Retina (tissue), 1 donor: ENCODE results near the gene PPRC1.

Experiments
- DNase-seq: peaks from one replicate; pipeline ENCODE4 v3.0.0-alpha.2; 2016

PPRC1 gene

DNA sequence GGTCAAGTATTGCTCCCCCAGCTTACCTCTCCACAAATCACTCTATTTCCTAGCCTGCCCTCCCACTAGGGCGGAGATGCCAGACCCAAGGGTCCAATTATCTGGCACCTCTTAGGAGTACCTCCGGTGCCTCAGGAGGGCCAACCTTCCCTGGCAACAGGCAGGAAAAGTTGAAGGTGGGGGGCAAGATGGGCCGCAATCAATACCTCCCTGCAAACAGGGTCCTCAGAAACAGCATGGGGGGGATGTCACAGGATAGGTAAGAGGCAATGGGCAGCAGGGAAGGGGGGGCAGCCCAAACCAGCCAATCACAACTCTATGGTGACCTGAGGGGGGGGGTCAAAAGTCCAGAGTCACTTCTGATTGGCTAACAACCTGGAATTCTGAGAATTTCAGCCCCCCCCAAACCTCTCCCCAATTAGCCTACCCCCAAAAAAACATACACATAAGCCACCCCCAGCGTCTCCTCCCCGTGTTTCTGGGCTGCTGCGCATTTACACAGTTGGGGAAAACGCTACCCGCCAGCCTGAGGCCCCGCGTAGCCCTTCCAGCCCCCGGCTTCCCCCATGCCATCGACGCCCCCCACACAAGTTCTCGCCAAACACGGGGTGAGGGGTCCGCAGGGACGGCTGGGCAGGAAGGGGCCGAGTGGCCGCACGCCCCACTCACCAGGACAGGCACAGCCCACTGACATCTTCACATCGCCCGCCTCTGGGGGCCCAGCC is 13.3 kb upstream of the PPRC1 start:
- peak; percentile 49 for DNase-seq

DNA sequence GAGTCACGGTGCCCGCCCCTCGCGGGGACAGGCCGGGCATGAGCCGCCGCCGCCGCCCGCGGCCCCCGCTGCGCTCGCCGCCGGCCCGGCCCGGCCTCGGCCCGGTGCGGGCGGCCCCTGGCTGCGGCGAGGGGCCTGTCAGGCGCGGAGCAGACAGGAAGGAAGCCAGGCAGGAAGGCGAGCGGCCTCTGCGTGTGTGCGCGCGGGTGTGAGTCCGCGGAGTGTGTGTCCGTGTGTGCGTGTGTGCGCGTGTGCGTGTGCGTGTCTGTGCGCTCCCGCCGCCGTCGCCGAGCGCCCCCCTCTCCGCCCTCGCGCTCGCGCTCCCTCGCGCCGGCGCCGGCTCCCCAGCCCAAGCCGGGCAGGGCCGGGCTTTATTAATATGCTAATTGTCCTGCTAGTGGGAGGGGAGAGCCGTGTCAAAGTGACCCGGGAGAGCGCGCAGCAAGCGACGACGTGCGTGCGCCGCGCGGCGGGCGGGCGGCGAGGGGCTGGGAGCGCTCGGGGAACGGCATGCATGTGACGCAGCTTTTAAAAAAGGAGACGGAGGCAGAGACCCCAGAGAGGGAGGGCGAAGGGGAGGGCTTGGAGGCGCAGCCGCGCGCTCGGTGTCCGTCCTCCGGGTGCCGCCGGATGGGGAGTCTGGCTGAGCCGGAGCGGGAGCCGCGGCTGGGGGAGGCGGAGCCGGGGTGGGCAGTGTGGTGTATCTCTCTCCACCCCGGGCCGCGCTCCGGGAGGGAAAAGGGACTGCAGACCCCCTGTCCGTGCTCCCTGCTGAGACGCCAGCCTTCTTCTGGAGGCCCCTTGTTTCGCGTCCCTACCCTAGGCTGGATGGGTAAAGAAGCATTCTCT is 12.5 kb upstream of the PPRC1 start, which contains the start of gene LDB1:
Gene LDB1, minus strand, starts transcription at position 227 of the 849 bp plus-strand sequence. CDS start 258 bp downstream, outside the sequence.
- DNase-seq: peak; percentile 94

DNA sequence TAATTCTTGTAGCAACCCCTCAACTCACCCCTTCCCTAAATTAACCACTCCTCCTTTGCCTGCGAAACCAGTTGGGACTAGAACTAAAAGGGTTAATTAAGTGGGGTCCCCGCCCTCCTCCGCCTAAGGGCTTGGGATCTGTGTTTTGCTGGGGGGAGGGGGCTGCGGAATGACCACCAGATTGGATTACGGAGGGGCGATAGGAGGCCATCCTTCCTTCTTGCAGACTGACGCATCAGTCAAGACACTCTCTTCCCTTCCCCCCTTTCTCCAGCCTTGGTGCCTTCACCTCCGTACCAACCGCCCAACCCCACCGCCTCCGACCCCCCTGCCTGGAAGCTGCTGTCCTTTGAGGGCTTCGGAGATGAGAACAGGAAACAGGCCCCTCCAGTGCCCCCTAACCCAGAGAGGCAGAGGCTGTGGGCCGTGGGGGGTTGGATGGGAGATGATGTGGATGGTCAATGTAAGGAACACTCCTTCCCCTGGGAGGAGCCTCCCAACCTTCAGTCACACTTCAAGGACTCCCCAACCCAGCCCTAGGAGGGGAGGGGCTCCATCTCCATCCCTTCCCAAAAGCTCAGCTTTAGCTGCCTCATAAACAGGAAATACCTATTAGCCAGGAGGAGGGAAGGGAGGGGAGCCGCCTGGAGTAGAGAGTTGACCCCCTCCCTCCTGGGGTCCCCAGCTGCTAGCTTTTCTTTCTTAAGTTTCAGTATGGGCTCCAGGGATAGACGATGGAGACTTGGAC is 11.7 kb upstream of the PPRC1 start:
- DNase-seq: no peak

DNA sequence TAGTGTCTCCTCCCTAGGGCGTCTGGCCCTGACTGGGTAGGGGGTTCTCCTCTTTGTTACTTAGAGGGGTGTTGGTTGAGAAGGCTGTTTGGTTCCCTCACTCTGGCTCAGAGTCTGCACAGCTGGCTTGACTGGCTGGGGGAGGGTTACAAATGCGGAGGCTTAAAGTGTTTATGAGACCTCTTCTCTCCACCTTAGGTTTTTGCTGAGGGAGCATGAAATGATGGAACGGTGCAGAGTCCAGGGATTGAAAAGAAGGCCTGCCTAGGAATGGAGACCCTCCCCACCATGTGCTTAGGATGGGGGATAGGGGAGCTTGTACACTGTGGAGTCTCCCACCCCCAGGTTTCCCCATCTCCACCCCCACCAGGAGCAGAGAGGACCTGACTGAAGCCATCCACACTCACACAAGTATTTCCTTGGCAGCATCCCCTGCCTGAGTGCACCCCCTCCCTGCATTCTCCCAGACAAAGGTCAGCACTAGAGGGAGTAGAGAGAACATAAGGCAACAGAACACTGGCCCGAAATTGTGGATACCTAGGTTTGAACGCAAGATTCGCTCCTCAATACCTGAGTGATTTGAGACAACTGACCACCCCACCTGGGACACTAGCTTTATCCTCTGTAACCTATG is 11.0 kb upstream of the PPRC1 start:
- DNase-seq: no peak

DNA sequence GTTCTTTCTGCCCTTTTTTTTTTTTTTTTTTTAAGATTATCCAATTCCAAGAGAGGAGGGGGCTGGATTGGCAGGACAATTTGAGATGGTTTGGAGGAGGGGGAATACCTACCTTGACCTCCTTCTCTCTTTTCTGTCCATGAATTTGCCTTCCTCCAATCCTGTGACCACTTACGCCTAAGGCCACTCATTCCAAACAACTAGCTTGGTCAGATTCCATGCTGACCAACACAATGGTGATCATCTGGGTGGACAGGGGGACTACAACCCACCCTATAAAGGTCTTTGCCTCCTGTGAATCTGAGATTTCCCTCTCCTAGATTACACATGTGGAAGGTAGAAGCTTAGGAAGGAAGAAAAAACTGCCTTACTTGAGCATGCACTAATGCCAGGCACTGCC is 10.4 kb upstream of the PPRC1 start:
- no peak for DNase-seq

DNA sequence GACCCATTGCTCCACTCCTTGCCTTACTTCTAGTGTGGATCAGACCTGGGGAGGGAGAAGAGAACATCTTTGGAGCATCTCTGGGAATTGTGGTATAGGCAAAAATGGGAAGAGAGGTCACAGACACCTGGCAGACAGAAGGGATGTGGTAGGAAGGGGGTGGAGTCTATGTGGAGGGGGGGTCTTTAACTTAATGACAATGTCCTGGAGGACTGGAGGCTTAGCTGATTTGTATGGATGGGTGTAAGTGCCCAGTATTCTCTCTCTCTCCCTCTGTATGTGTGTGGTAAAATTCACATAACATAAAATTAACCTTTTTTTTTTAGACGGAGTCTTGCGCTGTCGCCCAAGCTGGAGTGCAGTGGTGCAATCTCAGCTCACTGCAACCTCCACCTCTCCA is 9.6 kb upstream of the PPRC1 start:
- no peak for DNase-seq

DNA sequence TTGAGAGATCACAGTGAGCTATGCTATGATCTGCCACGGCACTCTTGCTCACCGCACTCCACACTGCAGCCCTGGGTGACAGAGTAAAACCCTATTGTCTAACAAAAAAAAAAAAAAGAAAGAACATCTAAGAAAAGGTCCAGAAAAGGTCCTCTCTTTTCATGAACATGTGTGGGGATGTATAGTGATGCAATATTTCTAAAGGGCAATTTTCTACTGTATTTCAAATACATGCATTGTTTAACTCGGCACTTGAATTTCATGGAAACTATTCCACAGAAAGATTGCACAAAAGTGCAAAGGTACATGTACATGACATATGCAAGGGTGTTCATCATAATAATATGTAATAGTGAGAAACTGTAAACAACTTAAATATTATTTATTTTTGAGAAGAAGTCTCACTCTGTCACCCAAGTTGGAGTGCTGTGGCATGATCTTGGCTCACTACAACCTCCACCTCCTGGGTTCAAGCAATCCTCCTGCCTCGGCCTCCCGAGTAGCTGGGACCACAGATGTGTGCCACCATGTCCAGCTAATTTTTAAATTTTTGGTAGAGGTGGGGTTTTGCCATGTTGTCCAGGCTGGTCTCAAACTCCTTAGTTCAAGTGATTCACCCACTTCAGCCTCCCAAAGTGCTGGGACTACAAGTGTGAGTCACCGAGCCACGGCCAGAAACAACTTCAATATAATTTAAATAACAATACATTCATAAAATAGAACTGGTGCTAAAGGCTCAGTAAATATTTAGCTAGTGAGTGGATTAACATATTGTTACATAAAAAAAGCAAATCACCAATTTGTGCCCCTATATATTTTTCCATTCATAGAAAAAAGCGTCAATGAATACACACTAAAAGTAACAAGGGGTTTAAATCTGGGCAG is 1.3 kb upstream of the PPRC1 start:
- DNase-seq: no peak

DNA sequence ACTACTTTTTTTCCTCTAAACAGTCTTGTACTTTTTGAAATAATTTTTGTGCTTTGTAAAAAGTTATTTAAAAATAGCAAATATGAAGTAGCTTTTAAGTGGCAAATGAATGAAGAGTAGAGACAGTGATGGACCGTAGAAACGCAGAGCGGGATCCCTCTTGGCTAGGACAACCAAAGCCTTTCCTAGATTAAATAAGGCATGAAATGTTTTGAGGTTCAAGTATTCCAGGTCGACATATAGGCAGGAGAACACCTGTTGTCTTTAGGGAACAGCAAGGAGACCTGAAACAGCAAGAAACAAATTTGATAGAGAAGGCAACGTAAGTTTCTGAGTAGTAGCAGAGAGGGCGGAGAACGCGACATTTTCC is 662 bp upstream of the PPRC1 start:
- DNase-seq: no peak

DNA sequence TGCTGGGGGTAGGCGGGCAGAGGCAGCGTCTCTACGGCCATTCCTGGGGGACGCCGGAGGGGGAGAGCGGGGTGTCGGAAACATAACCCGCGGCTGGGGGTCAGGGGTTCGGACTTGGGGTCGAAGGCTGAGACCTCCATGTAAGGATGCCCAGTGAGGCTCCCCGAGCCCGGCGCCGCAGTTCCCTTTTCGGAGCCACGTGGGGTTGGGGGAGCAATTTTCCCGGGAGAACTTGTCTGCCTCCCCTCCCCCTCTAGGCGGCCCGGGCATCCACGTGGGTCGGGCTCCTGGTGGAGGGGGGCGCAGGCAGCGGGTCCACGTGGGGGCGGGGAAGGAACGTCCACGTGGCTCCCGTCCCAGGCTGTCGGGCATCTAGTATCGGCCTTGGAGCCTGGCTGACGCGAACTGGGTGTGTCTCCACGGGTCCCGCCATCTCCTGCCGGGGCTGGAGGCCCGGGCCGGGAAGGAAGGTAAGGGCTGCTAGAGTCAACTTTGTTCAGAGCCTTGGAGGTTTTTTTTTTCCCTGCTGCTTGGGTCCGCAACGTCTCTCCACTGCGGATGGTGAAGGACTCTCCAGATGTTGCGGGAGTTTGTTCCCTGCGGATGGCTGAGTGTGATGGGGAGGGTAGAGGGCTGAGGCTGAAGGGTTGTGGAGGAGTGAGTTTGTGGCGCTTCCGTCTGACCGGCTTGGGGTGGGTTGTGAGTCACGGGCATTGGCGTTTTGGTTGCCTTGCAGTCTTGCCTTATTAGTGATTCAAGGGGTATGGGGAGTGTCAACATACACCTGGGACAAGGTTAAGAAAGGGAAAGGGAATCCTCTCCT is 744 bp downstream of the PPRC1 start:
- no peak for DNase-seq

DNA sequence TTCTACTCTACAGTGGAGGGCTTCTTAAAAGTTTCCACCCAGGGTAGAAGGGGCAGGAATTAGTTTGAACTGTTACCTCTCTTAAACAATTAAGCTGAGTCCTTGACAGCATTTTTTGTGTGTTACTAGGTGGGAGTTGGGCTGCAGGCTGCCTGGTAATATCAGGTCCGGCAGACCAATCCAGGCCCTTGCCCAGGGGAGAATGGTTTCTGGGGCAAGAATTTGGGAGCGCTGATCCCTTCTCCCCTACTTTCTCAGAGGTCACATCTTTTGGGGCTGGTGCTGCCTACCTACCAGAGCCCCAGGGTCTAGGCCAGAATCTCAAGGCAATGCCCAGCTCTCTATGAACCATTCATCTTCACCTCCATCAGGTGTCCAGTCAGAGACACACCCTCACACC is 1.6 kb downstream of the PPRC1 start:
- no peak for DNase-seq

DNA sequence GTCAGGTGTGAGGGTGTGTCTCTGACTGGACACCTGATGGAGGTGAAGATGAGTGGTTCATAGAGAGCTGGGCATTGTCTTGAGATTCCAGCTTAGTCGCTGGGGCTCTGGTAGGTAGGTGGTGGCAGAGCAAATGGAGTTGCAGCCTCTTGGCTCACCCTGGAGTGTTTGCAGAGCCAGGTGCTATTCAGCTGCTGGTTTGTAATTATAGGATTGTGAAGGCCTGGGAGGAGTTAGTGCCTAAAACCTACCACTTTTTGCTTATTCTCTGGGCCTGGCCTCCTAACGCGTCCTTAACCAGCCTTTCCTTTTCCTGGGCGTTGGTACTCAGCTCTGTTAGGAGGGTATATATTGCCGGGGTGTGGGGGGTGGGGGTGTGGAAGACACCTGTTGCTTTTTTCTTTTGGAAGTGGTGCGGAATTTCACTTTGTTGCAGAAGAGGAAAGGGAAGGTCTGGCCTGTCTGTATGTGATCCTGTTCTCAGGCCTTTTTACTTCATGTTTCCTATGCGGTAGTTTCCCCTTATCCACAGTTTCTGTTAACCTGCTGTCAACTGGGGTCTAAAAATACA is 3.2 kb downstream of the PPRC1 start:
- DNase-seq: no peak

DNA sequence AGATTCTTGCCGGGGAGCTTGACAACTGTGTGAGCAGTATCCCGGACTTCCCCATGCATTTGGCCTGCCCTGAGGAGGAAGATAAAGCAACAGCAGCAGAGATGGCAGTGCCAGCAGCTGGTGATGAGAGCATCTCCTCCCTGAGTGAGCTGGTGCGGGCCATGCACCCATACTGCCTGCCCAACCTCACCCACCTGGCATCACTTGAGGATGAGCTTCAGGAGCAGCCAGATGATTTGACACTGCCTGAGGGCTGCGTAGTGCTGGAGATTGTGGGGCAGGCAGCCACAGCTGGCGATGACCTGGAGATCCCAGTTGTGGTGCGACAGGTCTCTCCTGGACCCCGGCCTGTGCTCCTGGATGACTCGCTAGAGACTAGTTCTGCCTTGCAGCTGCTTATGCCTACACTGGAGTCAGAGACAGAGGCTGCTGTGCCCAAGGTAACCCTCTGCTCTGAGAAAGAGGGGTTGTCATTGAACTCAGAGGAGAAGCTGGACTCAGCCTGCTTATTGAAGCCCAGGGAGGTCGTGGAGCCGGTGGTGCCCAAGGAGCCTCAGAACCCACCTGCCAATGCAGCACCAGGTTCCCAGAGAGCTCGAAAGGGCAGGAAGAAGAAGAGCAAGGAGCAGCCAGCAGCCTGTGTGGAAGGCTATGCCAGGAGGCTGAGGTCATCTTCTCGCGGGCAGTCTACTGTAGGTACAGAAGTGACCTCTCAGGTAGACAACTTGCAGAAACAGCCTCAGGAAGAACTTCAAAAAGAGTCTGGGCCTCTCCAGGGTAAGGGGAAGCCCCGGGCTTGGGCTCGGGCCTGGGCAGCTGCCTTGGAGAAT is 6.7 kb downstream of the PPRC1 start:
- DNase-seq: no peak

DNA sequence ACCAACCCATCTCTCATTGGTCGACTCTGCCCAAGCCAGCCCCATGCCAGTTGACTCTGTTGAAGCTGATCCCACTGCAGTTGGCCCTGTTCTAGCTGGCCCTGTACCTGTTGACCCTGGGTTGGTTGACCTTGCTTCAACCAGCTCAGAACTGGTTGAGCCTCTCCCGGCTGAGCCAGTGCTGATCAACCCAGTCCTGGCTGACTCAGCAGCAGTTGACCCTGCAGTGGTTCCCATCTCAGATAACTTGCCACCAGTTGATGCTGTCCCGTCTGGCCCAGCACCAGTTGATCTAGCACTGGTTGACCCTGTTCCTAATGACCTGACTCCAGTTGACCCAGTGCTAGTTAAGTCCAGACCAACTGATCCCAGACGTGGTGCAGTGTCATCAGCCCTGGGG is 7.4 kb downstream of the PPRC1 start:
- no peak for DNase-seq

DNA sequence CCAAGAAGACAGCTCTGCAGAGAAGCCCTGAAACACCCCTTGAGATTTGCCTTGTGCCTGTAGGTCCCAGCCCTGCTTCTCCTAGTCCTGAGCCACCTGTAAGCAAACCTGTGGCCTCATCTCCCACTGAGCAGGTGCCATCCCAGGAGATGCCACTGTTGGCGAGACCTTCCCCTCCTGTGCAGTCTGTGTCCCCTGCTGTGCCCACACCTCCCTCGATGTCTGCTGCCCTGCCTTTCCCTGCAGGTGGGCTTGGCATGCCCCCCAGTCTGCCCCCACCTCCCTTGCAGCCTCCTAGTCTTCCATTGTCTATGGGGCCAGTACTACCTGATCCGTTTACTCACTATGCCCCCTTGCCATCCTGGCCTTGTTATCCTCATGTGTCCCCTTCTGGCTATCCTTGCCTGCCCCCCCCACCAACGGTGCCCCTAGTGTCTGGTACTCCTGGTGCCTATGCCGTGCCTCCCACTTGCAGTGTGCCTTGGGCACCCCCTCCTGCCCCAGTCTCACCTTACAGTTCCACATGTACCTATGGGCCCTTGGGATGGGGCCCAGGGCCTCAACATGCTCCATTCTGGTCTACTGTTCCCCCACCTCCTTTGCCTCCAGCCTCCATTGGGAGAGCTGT is 8.2 kb downstream of the PPRC1 start:
- no peak for DNase-seq

DNA sequence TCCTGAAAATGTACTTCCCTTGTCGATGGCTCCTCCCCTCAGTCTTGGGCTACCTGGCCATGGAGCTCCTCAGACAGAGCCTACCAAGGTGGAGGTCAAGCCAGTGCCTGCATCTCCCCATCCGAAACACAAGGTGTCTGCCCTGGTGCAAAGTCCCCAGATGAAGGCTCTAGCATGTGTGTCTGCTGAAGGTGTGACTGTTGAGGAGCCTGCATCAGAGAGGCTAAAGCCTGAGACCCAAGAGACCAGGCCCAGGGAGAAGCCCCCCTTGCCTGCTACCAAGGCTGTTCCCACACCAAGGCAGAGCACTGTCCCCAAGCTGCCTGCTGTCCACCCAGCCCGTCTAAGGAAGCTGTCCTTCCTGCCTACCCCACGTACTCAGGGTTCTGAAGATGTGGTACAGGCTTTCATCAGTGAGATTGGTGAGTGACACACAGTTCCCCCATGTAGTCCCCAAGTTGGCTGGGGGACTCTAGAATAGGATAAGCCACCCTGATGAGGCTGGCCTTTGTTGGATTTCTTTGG is 8.8 kb downstream of the PPRC1 start:
- no peak for DNase-seq

DNA sequence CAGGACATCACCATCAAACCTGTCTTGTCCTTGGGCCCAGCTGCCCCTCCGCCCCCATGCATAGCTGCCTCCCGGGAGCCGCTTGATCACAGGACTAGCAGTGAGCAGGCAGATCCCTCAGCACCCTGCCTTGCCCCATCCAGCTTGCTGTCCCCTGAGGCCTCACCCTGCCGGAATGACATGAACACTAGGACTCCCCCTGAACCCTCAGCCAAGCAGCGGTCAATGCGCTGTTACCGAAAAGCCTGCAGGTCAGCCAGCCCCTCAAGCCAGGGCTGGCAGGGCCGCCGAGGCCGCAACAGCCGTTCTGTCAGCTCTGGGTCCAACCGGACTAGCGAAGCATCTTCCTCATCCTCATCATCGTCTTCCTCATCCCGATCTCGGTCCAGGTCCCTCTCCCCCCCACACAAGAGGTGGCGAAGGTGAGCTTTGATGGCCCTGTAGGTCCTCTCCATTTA is 14.2 kb downstream of the PPRC1 start:
- no peak for DNase-seq

DNA sequence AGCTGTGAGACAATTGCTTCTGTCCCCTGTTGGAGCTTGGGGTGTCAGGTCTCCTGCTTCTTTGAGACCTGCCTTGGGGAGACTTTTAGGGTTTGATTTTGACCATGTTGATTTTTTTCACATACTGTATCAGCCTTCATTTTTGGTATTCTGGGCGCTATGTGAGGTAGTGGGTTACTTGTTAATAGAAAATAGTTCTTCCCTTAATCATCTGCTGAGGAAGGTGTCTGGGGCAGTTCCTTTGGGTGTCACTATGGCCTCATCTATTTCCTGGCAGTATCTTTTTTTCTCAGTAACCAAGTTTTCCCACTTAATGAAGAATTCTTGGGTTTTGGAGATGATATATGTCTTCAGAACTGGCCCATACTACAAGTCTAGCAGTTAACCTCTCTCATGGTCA is 14.7 kb downstream of the PPRC1 start:
- DNase-seq: no peak

DNA sequence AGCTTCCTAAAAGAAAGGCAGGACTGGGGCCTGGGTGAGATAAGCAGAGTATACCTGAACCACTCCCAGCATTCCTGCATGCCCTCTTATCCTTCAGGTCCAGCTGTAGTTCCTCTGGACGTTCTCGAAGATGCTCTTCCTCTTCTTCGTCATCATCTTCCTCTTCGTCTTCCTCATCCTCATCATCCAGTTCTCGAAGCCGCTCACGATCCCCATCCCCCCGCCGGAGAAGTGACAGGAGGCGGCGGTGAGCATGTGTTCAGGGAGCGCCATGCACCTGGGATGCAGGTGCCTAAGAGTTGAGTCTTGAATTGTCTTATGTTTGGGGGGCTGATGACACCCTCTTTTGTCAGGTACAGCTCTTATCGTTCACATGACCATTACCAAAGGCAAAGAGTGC is 15.4 kb downstream of the PPRC1 start:
- DNase-seq: no peak
